H1 (cell line): ENCODE data around the gene TSPAN3.

Experiments
- CTCF ChIP-seq, 3 experiments: IDR thresholded peaks; 1 replicate in 2 of 3; 2 replicates in 1 of 3; pipeline versions ENCODE4 v1.5.1 to v1.6.1; 2011; ENCODE audit warnings: low read length in 3 of 3, mild to moderate bottlenecking in 3 of 3, inconsistent platforms in 2 of 3, low read depth in 1 of 3, moderate library complexity in 1 of 3; ENCODE audit not compliant: insufficient read depth in 1 of 3; ENCODE audit errors: control extremely low read depth in 1 of 3
- EZH2 ChIP-seq: fragments of 200-600 bp; sonication (generic); IDR thresholded peaks from 2 replicates; pipeline ENCODE4 v1.7.1; 2012; ENCODE audit warnings: low read depth, mild to moderate bottlenecking, moderate library complexity, low read length, inconsistent platforms; ENCODE audit not compliant: severe bottlenecking

- TF ChIP-seq EZH2 (no peak), CTCF (IDR thresholded peaks at IDR 0.05; ENCODE audit: control extremely low read depth in 1 of 3, insufficient read depth in 1 of 3, low read depth in 1 of 3, low read length in 3 of 3) (no peak)
Observed at GRCh38 chr15:77014132-77015081, 56.5 kb downstream of the TSPAN3 start.
